ENCODE results near the gene SMIM33. TPM values are rescaled to one million over a fixed set of nuclear protein-coding genes. Genes with fewer than 3 reads are reported as not detected.
"Not testable (repeated sequence)": the region's sequence is repeated elsewhere in the genome, so short reads cannot be mapped to it uniquely, and the experiment has no call there.

Gene SMIM33
- total RNA-seq, 2 experiments from 2014 or later, result 0.08 TPM; not detected in 1

DNA sequence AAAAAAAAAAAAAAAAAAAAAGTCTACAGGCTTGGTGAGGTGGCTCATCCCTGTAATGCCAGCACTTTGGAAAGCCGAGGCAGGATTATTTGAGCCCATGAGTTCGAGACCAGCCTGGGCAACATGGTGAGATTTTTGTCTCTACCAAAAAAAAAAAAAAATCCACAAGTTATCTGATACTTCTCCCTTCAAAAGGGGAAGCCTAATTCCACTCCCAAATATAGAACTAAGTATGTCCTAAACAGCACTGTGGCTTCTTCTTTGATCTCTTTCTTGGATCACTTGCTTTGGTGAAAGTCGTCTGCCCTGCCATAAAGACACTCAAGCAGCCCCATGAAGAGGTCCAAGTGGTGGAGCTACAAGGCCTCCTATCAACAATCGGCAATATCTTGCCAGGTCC, 30.6 kb downstream of the SMIM33 start:
- no peak overlapping the region for H3K27ac ChIP-seq (ENCODE audit: low read depth in 1 of 2, low read length in 2 of 2)
- intact Hi-C loops (cut with DNase I, micrococcal nuclease), result no loop called here
- POLR2A ChIA-PET, result interaction anchor here (0.8 kb wide), 1 partner anchor 20 kb away, joined by 3 read pairs; no protein-coding TSS in a partner anchor
- Mint-ChIP-seq H3K27ac (no peak overlapping the region), H3K9me3 (no peaks in the 10 kb centered on the region), H3K27me3 (no peaks in the 10 kb centered on the region), H3K4me1 (ENCODE audit: low read depth) (no peaks in the 10 kb centered on the region), H3K4me3 (no peak overlapping the region), H3K36me3 (ENCODE audit: low read depth) (no peaks in the 10 kb centered on the region)
- ATAC-seq (ENCODE audit: poor library complexity) (no peak), DNase-seq (no peak)
- no peak overlapping the region for H3K4me3 ChIP-seq (ENCODE audit: low read length)
- H3K4me1 ChIP-seq (ENCODE audit: insufficient read depth, low read length), result no peaks in the 10 kb centered on the region
- H3K36me3 ChIP-seq (ENCODE audit: insufficient read depth, low read length), result no peaks in the 10 kb centered on the region
- H3K27me3 ChIP-seq (ENCODE audit: control insufficient read depth in 1 of 2, insufficient read depth in 2 of 2, low read length in 2 of 2), result no peaks in the 10 kb centered on the region
- H3K9me3 ChIP-seq (ENCODE audit: control insufficient read depth in 1 of 2, insufficient read depth in 1 of 2, low read length in 2 of 2), result no peaks in the 10 kb centered on the region
- TF ChIP-seq, protein P1, sequence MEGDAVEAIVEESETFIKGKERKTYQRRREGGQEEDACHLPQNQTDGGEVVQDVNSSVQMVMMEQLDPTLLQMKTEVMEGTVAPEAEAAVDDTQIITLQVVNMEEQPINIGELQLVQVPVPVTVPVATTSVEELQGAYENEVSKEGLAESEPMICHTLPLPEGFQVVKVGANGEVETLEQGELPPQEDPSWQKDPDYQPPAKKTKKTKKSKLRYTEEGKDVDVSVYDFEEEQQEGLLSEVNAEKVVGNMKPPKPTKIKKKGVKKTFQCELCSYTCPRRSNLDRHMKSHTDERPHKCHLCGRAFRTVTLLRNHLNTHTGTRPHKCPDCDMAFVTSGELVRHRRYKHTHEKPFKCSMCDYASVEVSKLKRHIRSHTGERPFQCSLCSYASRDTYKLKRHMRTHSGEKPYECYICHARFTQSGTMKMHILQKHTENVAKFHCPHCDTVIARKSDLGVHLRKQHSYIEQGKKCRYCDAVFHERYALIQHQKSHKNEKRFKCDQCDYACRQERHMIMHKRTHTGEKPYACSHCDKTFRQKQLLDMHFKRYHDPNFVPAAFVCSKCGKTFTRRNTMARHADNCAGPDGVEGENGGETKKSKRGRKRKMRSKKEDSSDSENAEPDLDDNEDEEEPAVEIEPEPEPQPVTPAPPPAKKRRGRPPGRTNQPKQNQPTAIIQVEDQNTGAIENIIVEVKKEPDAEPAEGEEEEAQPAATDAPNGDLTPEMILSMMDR (IDR thresholded peaks at IDR 0.05), result no peak
- CTCF ChIA-PET, result interaction anchor here (3.2 kb wide), 1 partner anchor 79 kb away, joined by 11 read pairs; no protein-coding TSS in a partner anchor

DNA sequence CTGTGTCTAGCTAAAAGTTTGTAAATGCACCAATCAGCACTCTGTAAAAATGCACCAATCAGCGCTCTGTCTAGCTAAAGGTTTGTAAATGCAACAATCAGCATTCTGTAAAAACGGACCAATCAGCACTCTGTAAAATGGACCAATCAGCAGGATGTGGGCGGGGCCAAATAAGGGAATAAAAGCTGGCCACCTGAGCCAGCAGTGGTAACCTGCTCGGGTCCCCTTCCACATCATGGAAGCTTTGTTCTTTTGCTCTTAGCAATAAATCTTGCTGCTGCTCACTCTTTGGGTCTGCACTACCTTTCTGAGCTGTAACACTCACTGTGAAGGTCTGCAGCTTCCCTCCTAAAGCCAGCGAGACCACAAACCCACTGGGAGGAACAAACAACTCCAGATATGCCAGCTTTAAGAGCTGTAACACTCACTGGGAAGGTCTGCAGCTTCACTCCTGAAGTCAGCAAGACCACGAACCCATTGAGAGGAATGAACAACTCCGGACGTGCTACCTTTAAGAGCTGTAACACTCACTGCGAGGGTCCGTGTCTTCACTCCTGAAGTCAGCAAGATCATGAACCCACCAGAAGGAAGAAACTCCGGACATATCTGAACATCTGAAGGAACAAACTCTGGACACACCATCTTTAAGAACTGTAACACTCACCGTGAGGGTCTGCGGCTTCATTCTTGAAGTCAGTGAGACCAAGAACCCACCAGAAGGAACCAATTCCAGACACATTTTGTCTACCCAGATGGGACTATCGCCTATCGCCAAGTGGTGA, 32.4 kb downstream of the SMIM33 start:
- H3K9me3 ChIP-seq (ENCODE audit: control insufficient read depth in 1 of 2, insufficient read depth in 1 of 2, low read length in 2 of 2); H3K27me3 Mint-ChIP-seq; DNase-seq; H3K36me3 ChIP-seq (ENCODE audit: insufficient read depth, low read length); ATAC-seq (ENCODE audit: poor library complexity); H3K36me3 Mint-ChIP-seq (ENCODE audit: low read depth); H3K27ac ChIP-seq (ENCODE audit: low read depth in 1 of 2, low read length in 2 of 2); H3K27ac Mint-ChIP-seq; intact Hi-C loops (cut with DNase I, micrococcal nuclease); H3K9me3 Mint-ChIP-seq; H3K4me3 Mint-ChIP-seq; H3K4me1 ChIP-seq (ENCODE audit: insufficient read depth, low read length); H3K4me1 Mint-ChIP-seq (ENCODE audit: low read depth); H3K27me3 ChIP-seq (ENCODE audit: control insufficient read depth in 1 of 2, insufficient read depth in 2 of 2, low read length in 2 of 2); POLR2A ChIA-PET; H3K4me3 ChIP-seq (ENCODE audit: low read length): not testable (repeated sequence)
- CTCF ChIA-PET, result interaction anchor here (3.2 kb wide), 1 partner anchor 81 kb away, joined by 11 read pairs; no protein-coding TSS in a partner anchor

DNA sequence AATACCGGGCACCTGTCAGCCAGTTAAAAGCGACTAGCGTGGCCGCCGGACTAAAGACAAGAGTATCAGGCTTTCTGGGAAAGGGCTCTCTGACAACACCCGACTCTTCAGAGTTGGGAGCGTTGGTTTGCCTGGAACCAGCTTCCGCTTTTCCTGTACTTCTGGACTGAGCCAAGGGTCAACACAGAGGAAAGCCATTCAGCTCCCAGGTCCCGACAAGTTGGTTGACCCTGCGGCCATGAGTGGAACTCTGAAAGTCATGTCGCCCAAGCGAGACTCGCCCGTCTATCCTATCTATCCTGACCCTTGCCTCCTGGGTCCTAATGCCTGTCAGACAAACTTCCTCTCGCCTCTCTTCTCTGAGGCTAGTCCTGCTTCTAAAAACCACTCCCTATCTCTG, 33.1 kb downstream of the SMIM33 start:
- H3K4me3 ChIP-seq (ENCODE audit: low read length); intact Hi-C loops (cut with DNase I, micrococcal nuclease); H3K27ac ChIP-seq (ENCODE audit: low read depth in 1 of 2, low read length in 2 of 2); H3K36me3 Mint-ChIP-seq (ENCODE audit: low read depth); H3K27me3 ChIP-seq (ENCODE audit: control insufficient read depth in 1 of 2, insufficient read depth in 2 of 2, low read length in 2 of 2); H3K4me1 Mint-ChIP-seq (ENCODE audit: low read depth); H3K9me3 Mint-ChIP-seq; H3K4me1 ChIP-seq (ENCODE audit: insufficient read depth, low read length); H3K36me3 ChIP-seq (ENCODE audit: insufficient read depth, low read length); H3K27me3 Mint-ChIP-seq; ATAC-seq (ENCODE audit: poor library complexity); H3K9me3 ChIP-seq (ENCODE audit: control insufficient read depth in 1 of 2, insufficient read depth in 1 of 2, low read length in 2 of 2); H3K4me3 Mint-ChIP-seq; DNase-seq; POLR2A ChIA-PET; H3K27ac Mint-ChIP-seq: not testable (repeated sequence)
- CTCF ChIA-PET, result interaction anchor here (3.2 kb wide), 1 partner anchor 82 kb away, joined by 11 read pairs; no protein-coding TSS in a partner anchor

DNA sequence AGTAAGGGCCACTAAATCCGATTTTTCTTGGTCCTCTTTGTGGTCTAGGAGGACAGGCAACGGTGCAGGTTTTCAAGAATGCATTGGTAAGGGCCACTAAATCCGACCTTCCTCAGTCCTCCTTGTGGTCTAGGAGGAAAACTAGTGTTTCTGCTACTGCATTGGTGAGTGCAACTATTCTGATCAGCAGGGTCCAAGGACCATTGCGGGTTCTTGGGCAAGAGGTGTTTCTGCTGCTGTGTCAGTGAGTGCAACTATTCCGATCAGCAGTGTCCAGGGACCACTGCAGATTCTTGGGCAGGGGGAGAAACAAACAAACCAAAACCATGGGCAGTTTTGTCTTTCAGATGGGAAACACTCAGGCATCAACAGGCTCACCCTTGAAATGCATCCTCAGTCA, 33.9 kb downstream of the SMIM33 start:
- H3K27me3 Mint-ChIP-seq; H3K9me3 Mint-ChIP-seq; H3K36me3 ChIP-seq (ENCODE audit: insufficient read depth, low read length); H3K9me3 ChIP-seq (ENCODE audit: control insufficient read depth in 1 of 2, insufficient read depth in 1 of 2, low read length in 2 of 2); DNase-seq; intact Hi-C loops (cut with DNase I, micrococcal nuclease); H3K27ac Mint-ChIP-seq; H3K4me3 Mint-ChIP-seq; H3K4me1 ChIP-seq (ENCODE audit: insufficient read depth, low read length); ATAC-seq (ENCODE audit: poor library complexity); H3K4me1 Mint-ChIP-seq (ENCODE audit: low read depth); H3K27me3 ChIP-seq (ENCODE audit: control insufficient read depth in 1 of 2, insufficient read depth in 2 of 2, low read length in 2 of 2); H3K27ac ChIP-seq (ENCODE audit: low read depth in 1 of 2, low read length in 2 of 2); H3K36me3 Mint-ChIP-seq (ENCODE audit: low read depth); CTCF ChIA-PET; H3K4me3 ChIP-seq (ENCODE audit: low read length): not testable (repeated sequence)
- POLR2A ChIA-PET, result interaction anchor here (0.7 kb wide), 1 partner anchor 42 kb away, joined by 3 read pairs; the partner anchor contains the start of gene ECSCR
